ENCODE measurements around the gene ATP12A.

DNA sequence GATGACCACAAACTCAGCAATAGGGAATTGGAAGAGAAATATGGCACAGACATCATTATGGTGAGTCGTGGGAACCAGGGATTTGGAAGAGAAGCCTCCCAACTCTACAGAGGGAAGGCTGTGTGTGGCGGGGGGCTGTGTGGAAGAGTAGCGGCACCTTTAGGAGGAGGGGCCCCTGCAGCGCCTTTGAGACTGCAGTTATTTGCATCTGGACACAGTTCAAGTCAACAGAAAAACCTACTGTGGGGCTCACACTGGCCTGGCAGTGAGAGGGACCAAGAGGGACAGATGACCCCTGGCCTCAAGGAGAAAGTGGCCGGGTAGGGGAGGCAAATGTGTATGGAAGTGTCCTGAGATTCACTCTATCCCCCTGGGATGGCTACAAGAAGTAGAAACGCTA is 5.1 kb downstream of the ATP12A start:
- TF ChIP-seq, protein P1, sequence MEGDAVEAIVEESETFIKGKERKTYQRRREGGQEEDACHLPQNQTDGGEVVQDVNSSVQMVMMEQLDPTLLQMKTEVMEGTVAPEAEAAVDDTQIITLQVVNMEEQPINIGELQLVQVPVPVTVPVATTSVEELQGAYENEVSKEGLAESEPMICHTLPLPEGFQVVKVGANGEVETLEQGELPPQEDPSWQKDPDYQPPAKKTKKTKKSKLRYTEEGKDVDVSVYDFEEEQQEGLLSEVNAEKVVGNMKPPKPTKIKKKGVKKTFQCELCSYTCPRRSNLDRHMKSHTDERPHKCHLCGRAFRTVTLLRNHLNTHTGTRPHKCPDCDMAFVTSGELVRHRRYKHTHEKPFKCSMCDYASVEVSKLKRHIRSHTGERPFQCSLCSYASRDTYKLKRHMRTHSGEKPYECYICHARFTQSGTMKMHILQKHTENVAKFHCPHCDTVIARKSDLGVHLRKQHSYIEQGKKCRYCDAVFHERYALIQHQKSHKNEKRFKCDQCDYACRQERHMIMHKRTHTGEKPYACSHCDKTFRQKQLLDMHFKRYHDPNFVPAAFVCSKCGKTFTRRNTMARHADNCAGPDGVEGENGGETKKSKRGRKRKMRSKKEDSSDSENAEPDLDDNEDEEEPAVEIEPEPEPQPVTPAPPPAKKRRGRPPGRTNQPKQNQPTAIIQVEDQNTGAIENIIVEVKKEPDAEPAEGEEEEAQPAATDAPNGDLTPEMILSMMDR (IDR thresholded peaks at IDR 0.05): no peak
- TF ChIP-seq POLR2A (IDR thresholded peaks at IDR 0.05): no peak

All from body of pancreas (tissue), 4 donors.